Measurements from ENCODE around the gene LYZ.

DNA sequence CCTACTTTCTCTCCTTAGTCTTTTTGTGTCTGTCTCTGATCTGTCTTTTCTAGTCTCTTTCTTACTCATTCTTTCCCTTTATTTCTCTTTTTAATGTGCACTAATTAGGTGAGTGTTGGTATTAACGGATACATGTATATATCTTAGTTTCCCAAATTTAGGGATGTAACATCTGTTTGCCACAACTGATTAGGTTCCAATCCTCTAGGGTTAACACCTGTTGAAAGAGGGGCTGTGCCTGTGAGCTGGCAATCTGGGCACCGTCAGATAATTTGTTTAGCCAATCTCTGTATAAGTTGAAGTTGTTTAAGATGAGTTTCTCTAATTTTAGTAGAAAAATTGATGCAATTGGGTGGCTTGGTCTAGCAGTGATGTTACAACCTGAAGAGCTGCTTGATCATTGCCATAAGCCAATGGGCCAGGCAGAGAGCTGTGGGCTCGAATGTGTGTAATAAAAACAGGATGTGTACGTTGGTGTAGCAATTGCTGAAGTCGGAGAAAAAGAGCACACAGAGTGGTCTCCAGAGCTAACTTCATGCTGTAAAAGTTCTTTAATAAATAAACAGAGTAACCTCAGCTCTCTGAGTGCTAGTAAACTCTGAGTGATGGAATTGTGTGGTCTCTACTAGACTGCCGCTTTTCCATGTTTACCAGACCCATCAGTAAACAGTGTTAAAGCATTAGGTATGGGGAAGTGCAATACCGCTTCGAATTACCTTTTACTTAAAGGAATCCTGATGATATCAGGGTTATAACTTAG is 18.3 kb upstream of the LYZ start:
- TF ChIP-seq CTCF (IDR thresholded peaks at IDR 0.05) = no peak
- TF ChIP-seq POLR2A (IDR thresholded peaks at IDR 0.05) = peak in 1 of 4 donors; percentile 19

All from esophagus squamous epithelium (tissue), 4 donors.